ENCODE results near the gene PHEX. TPM values are rescaled to one million over a fixed set of nuclear protein-coding genes. Genes with fewer than 3 reads are reported as not detected.
"Not testable (repeated sequence)": the region's sequence is repeated elsewhere in the genome, so short reads cannot be mapped to it uniquely, and the experiment has no call there.

The PHEX gene
- total RNA-seq, 2 experiments from 2014 or later, result 22.3 to 22.4 TPM

DNA sequence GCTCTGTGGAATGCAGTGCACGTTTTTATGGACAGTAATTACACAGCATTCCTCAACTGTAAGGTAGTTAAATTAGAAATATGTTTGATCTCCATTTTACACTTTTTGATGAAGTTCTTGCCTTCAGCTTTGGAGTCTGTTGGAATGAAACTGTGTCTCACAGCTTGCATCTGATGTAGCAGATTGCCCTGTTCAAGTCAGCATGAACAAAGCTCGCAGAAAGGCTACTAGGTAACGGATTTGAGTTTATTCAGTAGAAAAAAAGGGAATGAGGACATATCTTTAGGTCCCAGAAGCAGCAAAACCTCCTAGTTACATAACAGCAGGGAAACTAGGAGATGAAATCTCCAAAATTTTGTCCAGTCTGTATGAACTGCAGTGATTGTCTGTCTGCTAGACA lies 216.3 kb downstream of the PHEX start:
- no peaks in the 10 kb centered on the region for H3K4me1 Mint-ChIP-seq
- no peak for DNase-seq
- H3K4me3 Mint-ChIP-seq, result no peak overlapping the region
- no peak overlapping the region for H3K27ac Mint-ChIP-seq
- no peaks in the 10 kb centered on the region for H3K36me3 Mint-ChIP-seq
- no peaks in the 10 kb centered on the region for H3K27me3 Mint-ChIP-seq
- H3K9me3 Mint-ChIP-seq, result no peaks in the 10 kb centered on the region

DNA sequence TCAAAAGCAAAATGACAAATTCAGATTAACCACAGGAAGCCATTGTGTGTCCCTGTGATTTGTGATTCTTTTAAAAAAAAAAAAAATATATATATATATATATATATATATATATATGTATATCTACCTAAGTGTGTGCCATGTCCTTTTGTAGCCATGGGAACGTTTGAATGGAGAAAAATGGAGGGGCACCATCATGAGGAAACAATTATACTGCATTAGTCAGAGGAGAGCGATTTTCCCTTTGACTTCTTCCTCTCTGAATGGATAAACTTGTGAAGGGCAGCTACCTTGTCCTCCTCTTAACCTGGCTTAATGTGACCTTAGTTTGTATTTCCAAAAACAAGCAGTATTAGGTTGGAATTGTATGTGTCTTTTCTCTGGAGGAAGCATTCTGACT lies 217.2 kb downstream of the PHEX start:
- Mint-ChIP-seq H3K4me1 (no peaks in the 10 kb centered on the region), H3K27me3 (no peaks in the 10 kb centered on the region), H3K27ac (no peak overlapping the region), H3K36me3 (no peaks in the 10 kb centered on the region), H3K9me3 (no peaks in the 10 kb centered on the region), H3K4me3 (no peak overlapping the region)
- no peak for DNase-seq

GRCh38 chrX:22268706-22269105 lies 236.6 kb downstream of the PHEX start:
- Mint-ChIP-seq H3K27ac (no peak overlapping the region), H3K4me3 (no peak overlapping the region), H3K9me3 (no peaks in the 10 kb centered on the region), H3K27me3 (no peaks in the 10 kb centered on the region), H3K4me1 (no peaks in the 10 kb centered on the region), H3K36me3 (no peaks in the 10 kb centered on the region)
- DNase-seq, result no peak

GRCh38 chrX:22272613-22273012 lies 240.5 kb downstream of the PHEX start, which contains the start of gene CBLL2:
CBLL2 (plus strand) TSS chrX:22272913; CDS start chrX:22272992, 79 bp downstream.
- Mint-ChIP-seq H3K27me3 (no peaks in the 10 kb centered on the region), H3K4me3 (no peak within 1 kb of the TSS), H3K4me1 (no peaks in the 10 kb centered on the region), H3K27ac (no peak within 1 kb of the TSS), H3K36me3 (no peaks in the 10 kb centered on the region), H3K9me3 (no peaks in the 10 kb centered on the region)
- no peak for DNase-seq

DNA sequence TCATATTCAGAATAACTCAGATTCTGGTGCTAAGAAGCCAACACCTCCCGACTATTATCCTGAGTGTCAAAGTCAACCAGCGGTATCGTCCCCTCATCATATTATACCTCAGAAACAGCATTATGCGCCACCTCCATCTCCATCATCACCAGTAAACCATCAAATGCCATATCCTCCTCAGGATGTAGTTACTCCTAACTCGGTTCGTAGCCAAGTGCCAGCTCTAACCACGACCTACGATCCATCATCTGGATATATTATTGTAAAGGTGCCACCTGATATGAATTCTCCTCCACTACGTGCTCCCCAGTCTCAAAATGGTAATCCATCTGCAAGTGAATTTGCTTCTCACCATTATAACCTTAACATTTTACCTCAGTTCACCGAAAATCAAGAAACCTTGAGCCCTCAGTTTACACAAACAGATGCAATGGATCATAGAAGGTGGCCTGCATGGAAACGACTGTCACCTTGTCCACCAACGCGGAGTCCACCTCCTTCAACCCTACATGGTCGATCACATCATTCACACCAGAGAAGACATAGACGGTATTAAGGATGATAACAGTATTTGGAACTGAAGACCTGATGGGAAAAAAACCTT lies 241.7 kb downstream of the PHEX start:
- no peak overlapping the region for H3K4me3 Mint-ChIP-seq
- no peaks in the 10 kb centered on the region for H3K27me3 Mint-ChIP-seq
- no peaks in the 10 kb centered on the region for H3K36me3 Mint-ChIP-seq
- no peaks in the 10 kb centered on the region for H3K4me1 Mint-ChIP-seq
- no peak for DNase-seq
- no peaks in the 10 kb centered on the region for H3K9me3 Mint-ChIP-seq
- no peak overlapping the region for H3K27ac Mint-ChIP-seq

DNA sequence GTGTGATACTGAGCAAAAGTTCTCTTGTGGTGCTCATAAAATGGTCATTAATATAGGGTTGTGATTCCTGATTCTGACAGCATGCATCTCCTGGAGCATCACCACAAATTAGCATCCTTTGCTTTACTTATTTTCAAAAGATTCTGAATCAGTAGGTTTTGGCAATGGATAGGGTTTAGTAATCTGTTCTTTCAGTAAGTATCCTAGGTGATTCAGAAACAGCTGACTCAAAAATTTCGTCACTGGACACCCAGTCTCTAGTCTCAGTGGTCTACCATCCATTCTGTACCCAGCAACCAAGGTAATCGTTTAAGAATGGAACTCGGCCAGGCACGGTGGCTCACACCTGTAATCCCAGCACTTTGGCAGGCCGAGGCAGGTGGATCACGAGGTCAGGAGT lies 244.7 kb downstream of the PHEX start:
- Mint-ChIP-seq H3K27ac (no peak overlapping the region), H3K4me3 (no peak overlapping the region), H3K4me1 (no peaks in the 10 kb centered on the region), H3K27me3 (no peaks in the 10 kb centered on the region), H3K9me3 (no peaks in the 10 kb centered on the region), H3K36me3 (no peaks in the 10 kb centered on the region)
- no peak for DNase-seq

- no peaks in the 10 kb centered on the region for H3K4me1 Mint-ChIP-seq
- no peak overlapping the region for H3K4me3 Mint-ChIP-seq
- H3K9me3 Mint-ChIP-seq, result peaks cover 2% of the 10 kb centered on the region
- no peak for DNase-seq
- no peaks in the 10 kb centered on the region for H3K27me3 Mint-ChIP-seq
- no peaks in the 10 kb centered on the region for H3K36me3 Mint-ChIP-seq
- no peak overlapping the region for H3K27ac Mint-ChIP-seq
These were observed 246.2 kb downstream of the PHEX start for GRCh38 chrX:22278375-22278774.

- DNase-seq, H3K27me3 Mint-ChIP-seq, H3K36me3 Mint-ChIP-seq, H3K4me1 Mint-ChIP-seq, H3K27ac Mint-ChIP-seq, H3K4me3 Mint-ChIP-seq, H3K9me3 Mint-ChIP-seq: not testable (repeated sequence)
These were observed 257.1 kb downstream of the PHEX start for GRCh38 chrX:22289209-22289608.

- H3K27me3 Mint-ChIP-seq, result no peaks in the 10 kb centered on the region
- DNase-seq, result no peak
- no peaks in the 10 kb centered on the region for H3K36me3 Mint-ChIP-seq
- no peak overlapping the region for H3K27ac Mint-ChIP-seq
- H3K4me1 Mint-ChIP-seq, result peaks cover 9% of the 10 kb centered on the region
- H3K9me3 Mint-ChIP-seq, result no peaks in the 10 kb centered on the region
- no peak overlapping the region for H3K4me3 Mint-ChIP-seq
These were observed 264.7 kb downstream of the PHEX start for GRCh38 chrX:22296871-22297270.

GRCh38 chrX:22300130-22300529 lies 268.0 kb downstream of the PHEX start:
- H3K27me3 Mint-ChIP-seq, result no peaks in the 10 kb centered on the region
- no peak for DNase-seq

More at GRCh38 chrX:22300130-22300529, 268.0 kb downstream of the PHEX start:
- H3K27ac Mint-ChIP-seq, result no peak overlapping the region
- H3K4me1 Mint-ChIP-seq, result peaks cover 9% of the 10 kb centered on the region
- H3K4me3 Mint-ChIP-seq, result no peak overlapping the region
- H3K9me3 Mint-ChIP-seq, result no peaks in the 10 kb centered on the region
- no peaks in the 10 kb centered on the region for H3K36me3 Mint-ChIP-seq

Other genes starting within 250 kb of the PHEX start
- gene MBTPS2, start 192.7 kb upstream of the PHEX start, total RNA-seq, result 10 to 100 TPM; 10.7 to 12.2 TPM
- 1 to 10 TPM; 2.5 TPM for gene YY2, start 176.3 kb upstream of the PHEX start, total RNA-seq
- gene SMS, start 91.6 kb upstream of the PHEX start, total RNA-seq, result 100 to 1,000 TPM; 202 to 206 TPM
- not detected for gene CBLL2, start 240.6 kb downstream of the PHEX start, total RNA-seq

Data from activated naive CD8-positive, alpha-beta T cell treated with anti-CD3 and anti-CD28 coated beads for 36 hours (primary cell).